DMS153 treated with DMSO at 0.1 percent for 48 hours (cell line): Measurements from ENCODE around the gene RNF217.
"Not testable (repeated sequence)": the region's sequence is repeated elsewhere in the genome, so short reads cannot be mapped to it uniquely, and the experiment has no call there.

ENCODE experiments used
- DNase-seq: peaks from one replicate; lab custom pipeline; 2025; ENCODE audit not compliant: unreplicated experiment; lab: John Stamatoyannopoulos, UW

RNF217 gene

DNA sequence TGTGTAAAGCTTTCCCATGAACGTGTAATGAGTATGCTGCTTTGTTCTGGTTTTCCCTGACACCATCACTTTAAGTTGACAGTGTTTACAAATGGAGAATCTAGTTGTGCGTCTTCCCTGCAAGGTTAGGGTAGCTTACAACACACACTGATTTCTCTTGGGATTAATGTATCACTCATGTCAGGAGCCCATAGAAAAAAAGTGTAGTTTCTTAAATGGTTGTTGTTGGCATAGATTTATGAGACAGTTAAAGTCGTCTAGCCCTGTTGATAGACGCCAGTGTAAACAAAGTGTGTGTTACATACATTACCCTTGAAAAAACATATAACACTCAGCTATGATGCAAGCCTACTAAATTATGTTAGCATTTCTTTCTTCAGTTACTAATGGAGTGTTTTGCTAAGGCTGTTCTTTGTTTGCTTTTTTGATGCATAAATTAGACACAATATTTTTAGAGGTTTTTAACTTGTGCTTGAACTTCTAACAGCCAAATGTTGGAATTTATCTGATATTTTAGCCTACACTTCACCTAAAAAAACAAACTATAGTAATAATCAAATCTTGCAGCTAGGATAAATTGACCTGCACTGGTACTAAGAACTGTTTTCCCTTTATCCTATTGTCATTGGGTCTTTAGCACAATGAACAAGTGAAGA is 88.6 kb downstream of the RNF217 start:
- peak; percentile 31 for DNase-seq

- DNase-seq = no peak
Observed at GRCh38 chr6:125053809-125054208, 91.6 kb downstream of the RNF217 start.

- no peak for DNase-seq
Observed at GRCh38 chr6:125054331-125054730, 92.1 kb downstream of the RNF217 start.

DNA sequence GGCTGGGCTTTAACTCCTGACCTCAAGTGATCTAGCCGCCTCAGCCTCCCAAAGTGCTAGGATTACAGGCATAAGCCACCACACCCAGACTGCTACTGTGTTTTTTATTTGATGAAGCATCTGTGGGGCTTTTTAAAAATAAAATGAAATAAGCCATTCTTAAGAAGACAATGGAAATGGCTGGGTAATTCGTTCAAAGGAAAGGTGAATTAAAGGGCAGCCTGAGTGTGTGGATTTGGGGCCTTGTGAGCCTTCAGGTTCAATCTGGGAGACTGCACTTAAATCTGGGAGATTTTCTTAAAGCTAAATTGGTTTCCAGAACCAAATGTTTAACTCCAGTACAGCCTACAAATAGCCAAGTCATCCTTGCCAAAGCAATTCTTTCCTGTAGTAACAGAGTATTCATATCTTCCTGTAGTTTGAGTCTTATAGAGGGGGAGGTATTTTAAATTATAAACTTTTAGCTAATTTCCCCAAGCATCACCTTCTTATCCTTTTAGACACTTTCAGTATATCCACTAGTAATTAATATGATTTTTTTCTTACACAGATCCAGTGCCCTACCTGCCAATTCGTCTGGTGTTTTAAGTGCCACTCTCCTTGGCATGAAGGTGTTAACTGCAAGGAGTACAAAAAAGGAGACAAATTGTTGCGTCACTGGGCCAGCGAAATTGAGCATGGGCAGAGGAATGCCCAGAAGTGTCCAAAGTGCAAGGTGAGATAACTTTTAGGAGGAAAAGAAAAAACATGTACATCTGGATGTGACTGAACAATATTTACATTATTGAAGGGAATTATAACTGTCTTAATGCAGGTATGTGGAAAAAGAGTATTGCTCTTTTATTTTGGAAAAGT is 95.4 kb downstream of the RNF217 start:
- no peak for DNase-seq

DNA sequence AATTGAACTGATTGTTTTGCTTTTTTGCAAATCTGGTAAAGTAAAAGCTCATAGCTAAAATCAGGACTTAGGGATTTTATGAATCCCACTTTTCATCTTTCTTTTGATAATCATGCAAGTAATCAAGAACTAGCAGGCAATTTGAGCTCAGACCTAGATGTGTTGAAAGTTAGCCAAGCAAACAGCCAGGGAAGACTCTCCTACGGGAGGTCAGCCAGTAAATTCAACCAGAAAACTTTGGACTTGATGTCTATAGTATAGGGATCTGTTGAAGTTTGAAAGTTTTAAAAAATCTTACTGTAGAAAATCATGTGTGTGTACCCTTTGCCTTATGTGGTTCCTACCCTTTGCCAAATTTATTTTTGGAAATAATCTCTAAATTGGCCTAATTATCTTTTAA is 96.3 kb downstream of the RNF217 start:
- DNase-seq = no peak

DNA sequence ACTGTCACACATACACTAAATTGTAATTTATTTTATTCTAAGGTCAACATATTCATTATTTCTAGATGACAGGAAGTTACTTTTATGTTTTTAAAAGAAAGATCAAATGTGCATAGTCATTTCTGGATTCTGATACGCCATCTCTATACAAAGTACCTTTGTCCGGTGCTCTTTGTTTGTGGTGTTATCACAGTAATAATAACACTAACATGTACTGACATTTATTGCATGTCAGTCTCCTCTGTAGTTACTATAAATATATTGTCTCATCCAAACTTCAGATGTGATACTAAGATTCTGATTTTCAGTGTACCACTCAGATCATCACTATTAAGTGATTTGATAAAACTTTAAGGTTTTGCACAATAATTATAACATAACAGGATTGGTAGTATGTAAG is 101.1 kb downstream of the RNF217 start:
- no peak for DNase-seq

DNA sequence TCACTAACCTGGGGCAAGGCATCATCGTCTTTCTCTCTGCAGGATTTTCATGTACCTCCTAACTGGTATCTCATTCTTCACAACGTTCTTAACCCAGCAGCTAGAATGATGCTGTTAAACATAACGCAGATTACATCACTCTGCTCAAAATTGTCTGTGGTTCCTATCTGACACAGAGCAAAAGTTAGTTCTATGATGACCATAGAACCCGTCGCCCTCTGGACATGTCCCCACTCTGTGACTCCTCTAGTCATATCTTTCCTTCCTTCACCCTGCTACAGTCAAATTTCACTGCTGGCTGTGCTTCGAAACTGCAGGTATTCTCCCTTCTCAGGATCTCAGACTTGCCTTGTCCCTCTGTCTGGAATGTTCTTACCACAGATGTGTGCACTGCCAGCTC is 103.9 kb downstream of the RNF217 start:
- no peak for DNase-seq

GRCh38 chr6:125066964-125067363 is 104.7 kb downstream of the RNF217 start:
- no peak for DNase-seq

GRCh38 chr6:125067552-125067951 is 105.3 kb downstream of the RNF217 start:
- no peak for DNase-seq

DNA sequence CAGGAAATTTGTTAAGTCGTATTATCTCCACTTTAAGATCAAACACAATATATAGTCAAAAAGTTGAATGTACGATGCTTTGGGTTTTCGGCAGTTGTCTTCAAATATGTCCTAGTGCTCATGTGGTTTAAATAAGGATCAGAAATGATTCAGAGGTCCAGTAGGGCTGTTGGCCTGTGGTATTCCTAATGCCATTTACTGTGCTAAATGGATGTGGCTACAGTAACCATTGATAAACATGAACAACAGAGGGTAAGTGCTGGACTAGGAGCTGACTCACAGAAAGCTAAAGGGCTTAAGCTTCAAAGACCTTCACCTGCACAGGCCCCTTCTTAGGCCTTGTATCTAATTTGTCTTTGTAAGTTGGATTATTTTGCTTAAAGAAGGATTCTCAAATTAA is 110.8 kb downstream of the RNF217 start:
- DNase-seq = no peak

GRCh38 chr6:125074120-125074519 is 111.9 kb downstream of the RNF217 start:
- DNase-seq = no peak

GRCh38 chr6:125075073-125075472 is 112.8 kb downstream of the RNF217 start:
- DNase-seq = not testable (repeated sequence)

GRCh38 chr6:125075741-125076481 is 113.7 kb downstream of the RNF217 start:
- DNase-seq = no peak

GRCh38 chr6:125076482-125076742 is 114.2 kb downstream of the RNF217 start:
- DNase-seq = no peak

DNA sequence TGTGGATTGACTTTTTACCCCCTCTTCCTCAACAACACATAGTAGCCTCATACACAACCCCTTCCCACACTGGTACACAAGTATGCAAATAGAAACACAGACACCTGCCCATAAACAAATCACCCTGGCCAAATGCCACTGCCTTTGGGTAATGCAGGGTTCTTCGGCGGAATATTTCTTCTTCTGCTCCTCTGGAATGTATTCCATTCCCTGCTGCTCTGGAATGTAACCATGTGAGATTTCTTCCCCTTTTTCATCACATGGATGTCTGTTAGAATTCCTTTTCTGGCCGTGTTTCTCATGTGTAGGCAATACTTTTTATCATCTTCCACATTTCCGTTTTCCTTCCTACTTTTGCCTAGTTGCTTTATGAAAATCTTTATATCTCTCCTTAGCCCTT is 115.2 kb downstream of the RNF217 start:
- no peak for DNase-seq

GRCh38 chr6:125078602-125079321 is 116.5 kb downstream of the RNF217 start:
- DNase-seq = no peak

DNA sequence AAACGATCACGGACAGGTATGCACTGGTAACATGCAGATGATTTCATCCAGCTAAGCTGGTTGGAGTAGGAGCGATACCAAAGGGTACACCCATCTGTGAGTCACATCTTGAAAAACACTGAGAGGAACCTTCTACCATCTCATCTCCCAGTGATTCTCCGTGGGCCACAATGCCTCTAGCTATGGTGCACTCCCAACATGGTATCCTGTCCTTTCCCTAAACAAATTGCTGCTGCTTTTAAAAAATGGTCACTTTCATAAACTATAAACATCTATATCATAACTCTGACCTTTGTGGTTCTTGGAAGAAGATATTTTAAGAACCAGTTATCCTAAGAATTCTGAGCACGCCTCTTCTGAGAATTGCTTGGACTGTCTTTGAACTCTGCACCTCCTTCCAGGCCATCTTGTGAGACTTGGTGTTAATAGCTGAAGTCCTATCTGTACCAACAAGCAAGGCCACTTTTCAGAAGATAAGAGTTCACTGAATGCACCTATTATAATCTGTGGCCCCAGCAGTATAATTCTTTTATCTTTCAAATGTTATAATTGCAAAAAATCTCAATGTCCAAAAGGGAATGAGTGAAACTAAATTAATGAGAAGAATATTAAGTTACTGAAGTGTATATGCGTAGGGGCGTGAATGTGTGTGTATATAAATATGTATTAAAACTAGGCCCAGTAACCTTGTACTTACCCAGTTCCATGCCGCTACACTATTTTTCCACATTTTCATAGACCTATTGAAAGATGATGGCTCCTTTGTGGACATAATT is 120.9 kb downstream of the RNF217 start:
- DNase-seq = no peak

- DNase-seq = no peak
Observed at GRCh38 chr6:125083684-125083990, 121.4 kb downstream of the RNF217 start.

GRCh38 chr6:125086716-125087115 is 124.5 kb downstream of the RNF217 start:
- no peak for DNase-seq

GRCh38 chr6:125088963-125089362 is 126.7 kb downstream of the RNF217 start:
- no peak for DNase-seq

GRCh38 chr6:125094563-125094962 is 132.3 kb downstream of the RNF217 start:
- DNase-seq = no peak
